Prostate gland (tissue), 2 donors: ENCODE measurements around the gene OPA1. TPM values are rescaled to one million over a fixed set of nuclear protein-coding genes. Genes with fewer than 3 reads are reported as not detected.
A peak's percentile ranks its signal among the peaks of the same experiment; 100 is the strongest.

Experiments
- DNase-seq: peaks from one replicate; pipeline ENCODE4 v3.0.0-alpha.2; 2019; ENCODE audit warnings: low spot score
- H3K27ac ChIP-seq, 2 donors: fragments of 200-600 bp; sonication (generic); 2 replicates each; pipeline ENCODE4 v1.5.1; 2017 to 2019
- H3K27me3 ChIP-seq: fragments of 200-600 bp; sonication (generic); replicated peaks from 2 replicates; pipeline ENCODE4 v1.5.1; 2019; ENCODE audit not compliant: insufficient read depth
- H3K36me3 ChIP-seq, 2 donors: fragments of 200-600 bp; sonication (generic); 1 replicate in 1 of 2; 2 replicates in 1 of 2; pipeline versions ENCODE4 v1.5.1 to v1.8.1; 2017 to 2019
- H3K4me1 ChIP-seq: fragments of 200-600 bp; sonication (generic); replicated peaks from 2 replicates; pipeline ENCODE4 v1.5.1; 2019
- H3K4me3 ChIP-seq, 2 donors: fragments of 200-600 bp; sonication (generic); 2 replicates each; pipeline ENCODE4 v1.5.1; 2017 to 2019
- H3K9me3 ChIP-seq: fragments of 200-600 bp; sonication (generic); 2 replicates; pipeline ENCODE4 v1.5.1; 2017
- POLR2A ChIP-seq: fragments of 450-650 bp; IDR thresholded peaks from one replicate; pipeline ENCODE4 v1.6.1; 2016; ENCODE audit warnings: antibody characterized with exemption, mild to moderate bottlenecking
- POLR2AphosphoS5 ChIP-seq: sonication (generic); formaldehyde crosslinking; IDR thresholded peaks from one replicate; pipeline ENCODE4 v1.6.1; 2017; ENCODE audit warnings: antibody characterized with exemption
- WGBS: methylation state at CpG from one replicate; pipeline ENCODE4 v1.1.5; 2018; 5-methylcytosine and 5-hydroxymethylcytosine counted together
- intact Hi-C: fragments of 100-400 bp; cut with DNase I; formaldehyde crosslinking; loops from one replicate; pipeline ENCODE4 v1.14.2; 2022
- total RNA-seq, 2 donors: library from RNA; depleted of rRNA; stranded (reverse); fragments of >200 nt; gene quantifications; one replicate each; pipeline ENCODE4 v1.1.0, GENCODE V29; 2016
- TF ChIP-seq, protein P1 (sequence below), 4 experiments: fragments of 200-600 bp in 2 of 4; fragments of 450-650 bp in 2 of 4; sonication (generic) in 2 of 4; IDR thresholded peaks; 1 replicate in 3 of 4; 2 replicates in 1 of 4; pipeline ENCODE4 v1.5.1; 2016 to 2019; ENCODE audit warnings: antibody characterized with exemption in 4 of 4, mild to moderate bottlenecking in 2 of 4, moderate library complexity in 2 of 4

Gene OPA1
- total RNA-seq, 2 donors from 2014 or later = 27.1 to 45.1 TPM

DNA sequence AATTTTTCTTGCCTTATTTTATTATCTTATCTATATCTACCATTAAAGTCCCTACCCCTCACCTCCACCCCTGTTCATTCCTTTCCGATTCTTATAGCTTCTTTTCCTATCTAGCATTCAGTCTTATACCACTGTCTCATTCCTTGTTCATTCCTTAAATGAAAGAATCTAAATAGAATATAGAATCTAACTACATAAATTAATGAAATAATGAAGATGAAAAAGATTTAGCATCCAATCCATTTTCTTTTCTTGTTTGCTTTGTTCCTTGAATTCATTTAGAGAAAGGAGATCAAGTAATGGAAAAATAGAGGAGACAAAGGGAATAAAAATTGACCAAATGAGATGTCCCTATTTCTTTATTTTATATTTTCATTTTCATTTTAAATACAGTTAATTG lies 67.2 kb downstream of the OPA1 start:
- Histone ChIP-seq H3K27ac (no peak overlapping the region), H3K27me3 (no peaks in the 10 kb centered on the region), H3K4me3 (no peak overlapping the region), H3K4me1 (no peaks in the 10 kb centered on the region), H3K36me3 (peaks cover 0 to 4% of the 10 kb centered on the region in 2 donors), H3K9me3 (no peaks in the 10 kb centered on the region)
- intact Hi-C loops = loop anchor here (10.0 kb wide), 2 partner anchors 115 to 695 kb away; partner anchors contain the start of gene CPN2
- 95% methylated on average over 1 of the region's 1 CpG for WGBS
- TF ChIP-seq POLR2AphosphoS5 (no peak), POLR2A (no peak)
- TF ChIP-seq, protein P1, sequence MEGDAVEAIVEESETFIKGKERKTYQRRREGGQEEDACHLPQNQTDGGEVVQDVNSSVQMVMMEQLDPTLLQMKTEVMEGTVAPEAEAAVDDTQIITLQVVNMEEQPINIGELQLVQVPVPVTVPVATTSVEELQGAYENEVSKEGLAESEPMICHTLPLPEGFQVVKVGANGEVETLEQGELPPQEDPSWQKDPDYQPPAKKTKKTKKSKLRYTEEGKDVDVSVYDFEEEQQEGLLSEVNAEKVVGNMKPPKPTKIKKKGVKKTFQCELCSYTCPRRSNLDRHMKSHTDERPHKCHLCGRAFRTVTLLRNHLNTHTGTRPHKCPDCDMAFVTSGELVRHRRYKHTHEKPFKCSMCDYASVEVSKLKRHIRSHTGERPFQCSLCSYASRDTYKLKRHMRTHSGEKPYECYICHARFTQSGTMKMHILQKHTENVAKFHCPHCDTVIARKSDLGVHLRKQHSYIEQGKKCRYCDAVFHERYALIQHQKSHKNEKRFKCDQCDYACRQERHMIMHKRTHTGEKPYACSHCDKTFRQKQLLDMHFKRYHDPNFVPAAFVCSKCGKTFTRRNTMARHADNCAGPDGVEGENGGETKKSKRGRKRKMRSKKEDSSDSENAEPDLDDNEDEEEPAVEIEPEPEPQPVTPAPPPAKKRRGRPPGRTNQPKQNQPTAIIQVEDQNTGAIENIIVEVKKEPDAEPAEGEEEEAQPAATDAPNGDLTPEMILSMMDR (IDR thresholded peaks at IDR 0.05) = no peak
- DNase-seq = no peak

DNA sequence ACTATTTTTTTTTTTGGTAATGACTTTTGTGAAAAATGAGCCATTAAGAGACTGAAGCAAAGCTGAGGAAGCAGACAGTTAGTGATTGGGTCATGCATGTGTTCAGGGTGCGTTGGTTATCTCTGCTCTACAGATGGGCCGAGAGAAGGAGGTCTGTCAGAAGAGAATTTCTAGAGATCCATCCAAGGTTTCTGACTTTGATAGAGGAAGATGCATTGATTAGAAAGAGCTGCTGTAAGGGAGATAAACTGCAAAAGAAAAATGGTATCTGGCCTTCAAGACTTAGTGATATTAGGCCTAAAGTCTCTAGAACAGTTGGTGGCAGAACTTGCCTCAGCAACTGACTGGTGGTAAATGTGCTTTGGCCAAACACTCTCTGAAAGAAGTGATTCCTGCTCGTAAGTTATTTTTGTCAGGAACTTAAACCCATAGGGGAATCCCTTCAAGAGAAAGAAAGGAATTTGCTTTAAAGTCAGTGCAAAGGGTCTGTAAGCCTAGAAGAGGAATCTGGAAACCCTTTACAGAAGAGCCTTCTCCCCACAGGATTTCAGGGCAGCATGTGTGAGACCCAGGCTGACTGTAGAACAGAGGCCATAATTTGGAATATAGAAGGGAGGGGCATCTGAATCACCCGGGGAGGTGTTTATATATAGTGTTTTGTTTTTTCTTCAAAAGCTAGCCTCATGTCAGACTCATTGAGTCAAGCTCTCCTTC lies 67.8 kb downstream of the OPA1 start:
- Histone ChIP-seq H3K4me3 (no peak overlapping the region), H3K36me3 (peaks cover 0 to 4% of the 10 kb centered on the region in 2 donors), H3K4me1 (no peaks in the 10 kb centered on the region), H3K27me3 (no peaks in the 10 kb centered on the region), H3K27ac (no peak overlapping the region), H3K9me3 (no peaks in the 10 kb centered on the region)
- TF ChIP-seq, protein P1 (IDR thresholded peaks at IDR 0.05) = no peak
- TF ChIP-seq POLR2AphosphoS5 (no peak), POLR2A (no peak)
- DNase-seq = no peak
- intact Hi-C loops = loop anchor here (10.0 kb wide), 2 partner anchors 114 to 694 kb away; partner anchors contain the start of gene CPN2
- WGBS = 85% methylated on average over 4 of the region's 4 CpGs

DNA sequence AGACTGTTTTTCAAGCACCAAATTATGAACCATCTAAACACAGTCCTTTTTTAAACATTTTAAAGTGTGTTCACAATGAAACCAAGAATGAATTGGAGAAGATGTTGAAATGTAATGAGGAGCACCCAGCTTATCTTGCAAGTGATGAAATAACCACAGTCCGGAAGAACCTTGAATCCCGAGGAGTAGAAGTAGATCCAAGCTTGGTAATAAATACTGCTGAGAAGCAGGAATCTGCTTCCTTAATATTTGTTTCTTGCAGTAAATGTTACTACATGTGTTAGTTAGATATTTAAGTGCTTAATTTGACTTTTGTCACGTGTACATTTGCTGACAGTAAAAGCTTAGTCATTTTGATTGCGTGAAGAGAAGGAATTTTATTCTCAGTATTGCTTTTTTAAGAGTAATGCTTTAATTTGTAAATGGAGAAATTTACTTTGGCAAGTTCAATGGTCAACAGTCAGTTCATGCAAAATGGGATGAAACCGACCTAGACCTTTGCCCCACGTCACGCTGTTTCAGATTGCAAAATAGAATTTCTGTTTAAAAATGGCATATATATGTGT lies 69.8 kb downstream of the OPA1 start:
- no peaks in the 10 kb centered on the region for H3K27me3 ChIP-seq
- intact Hi-C loops = loop anchor here (10.0 kb wide), 2 partner anchors 112 to 692 kb away; partner anchors contain the start of gene CPN2
- no peak overlapping the region for H3K27ac ChIP-seq
- no peaks in the 10 kb centered on the region for H3K4me1 ChIP-seq
- H3K4me3 ChIP-seq = no peak overlapping the region
- no peaks in the 10 kb centered on the region for H3K9me3 ChIP-seq
- no peak for TF ChIP-seq POLR2AphosphoS5
- TF ChIP-seq, protein P1 (IDR thresholded peaks at IDR 0.05) = no peak
- no peak for TF ChIP-seq POLR2A
- no peaks in the 10 kb centered on the region for H3K36me3 ChIP-seq
- DNase-seq = no peak
- WGBS = 84% methylated on average over 7 of the region's 7 CpGs

DNA sequence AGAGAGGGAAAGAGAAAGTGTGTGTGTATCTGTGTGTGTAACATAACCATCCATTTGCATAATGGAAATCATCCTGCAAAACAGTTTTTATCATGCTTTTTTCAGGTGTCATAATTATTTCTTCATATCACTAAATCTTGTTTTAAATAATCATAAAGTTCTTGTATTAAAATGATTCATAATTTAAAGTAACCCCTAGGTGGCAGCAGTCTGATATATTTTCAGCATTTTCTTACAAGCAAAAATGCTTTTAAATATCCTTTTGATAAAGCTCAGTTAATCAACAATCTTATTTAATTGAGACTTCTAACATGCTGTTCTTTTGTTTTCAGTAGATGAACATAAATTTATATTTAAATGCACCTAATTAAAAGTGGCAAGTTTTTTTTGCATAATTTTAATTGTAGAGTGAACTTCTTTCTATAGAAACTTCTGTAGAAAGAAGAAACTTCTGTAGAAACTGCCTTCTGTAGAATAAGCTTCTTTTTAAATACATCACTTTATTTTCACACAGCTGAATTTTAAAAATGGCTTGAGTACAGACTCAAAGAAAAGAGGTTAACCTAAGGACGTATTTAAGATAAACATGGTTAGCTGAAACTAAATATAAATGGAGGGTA lies 72.5 kb downstream of the OPA1 start:
- 88% methylated on average over 1 of the region's 1 CpG for WGBS
- DNase-seq = no peak
- Histone ChIP-seq H3K9me3 (no peaks in the 10 kb centered on the region), H3K27ac (no peak overlapping the region), H3K27me3 (no peaks in the 10 kb centered on the region), H3K4me3 (no peak overlapping the region), H3K4me1 (no peaks in the 10 kb centered on the region), H3K36me3 (peaks cover 0 to 9% of the 10 kb centered on the region in 2 donors)
- no peak for TF ChIP-seq POLR2AphosphoS5
- TF ChIP-seq, protein P1 (IDR thresholded peaks at IDR 0.05) = peak in 3 of 4 experiments; percentile 34 to 52 (median 49)
- intact Hi-C loops = loop anchor here (5.0 to 10.0 kb wide), 3 partner anchors 109 to 689 kb away; partner anchors contain the start of gene CPN2
